HCT116 (cell line): ENCODE data around the gene MYH15. TPM values are rescaled to one million over a fixed set of nuclear protein-coding genes. Genes with fewer than 3 reads are reported as not detected.

ENCODE experiments used
- ATAC-seq: fragments of 200-7000 bp; cut with Tn5 transposase; 2 replicates; pipeline ENCODE4 v1.9.1; 2020; ENCODE audit warnings: mild to moderate bottlenecking, moderate library complexity
- BruUV-seq: library from RNA; stranded (reverse); fragments of 400-500 nt; replicated peaks from 2 replicates; lab custom pipeline; 2021; lab: Mats Ljungman, UMichigan
- CTCF ChIA-PET: fragments of 300-600 bp; sonication (Branson Sonifier 250); formaldehyde crosslinking; loops from one replicate; lab custom pipeline; 2021; ENCODE audit warnings: antibody characterized with exemption; lab: Charles Lee
- POLR2A ChIA-PET: fragments of 300-600, 350-600 bp; sonication (Branson Sonifier 250); formaldehyde crosslinking; loops from one replicate; lab custom pipeline; 2021; ENCODE audit warnings: antibody characterized with exemption; lab: Charles Lee
- RAD21 ChIA-PET, 2 experiments: fragments of 300-600 bp; sonication (Branson Sonifier 250); formaldehyde crosslinking; loops; one replicate each; lab custom pipeline; 2023; ENCODE audit warnings: low total read pairs in 2 of 2; ENCODE audit not compliant: uncharacterized antibody in 2 of 2, unreplicated experiment in 2 of 2, low non-redundant PET in 1 of 2; lab: Charles Lee
- DNase-seq: peaks from one replicate; pipeline ENCODE4 v3.0.0-alpha.2; 2010; ENCODE audit warnings: low read depth, low spot score
- H2AFZ ChIP-seq: fragments of 200-600 bp; shearing (Covaris generic), sonication (generic); 2 replicates; pipeline ENCODE4 v1.6.1; 2017; ENCODE audit warnings: low read depth, mixed run types, mixed read lengths, antibody characterized with exemption, low read length; ENCODE audit not compliant: poor library complexity, severe bottlenecking
- H3K27ac ChIP-seq: 2 replicates; pipeline ENCODE4 v1.5.1; 2012; ENCODE audit warnings: low read depth, low read length
- H3K27me3 ChIP-seq: fragments of 200-600 bp; sonication (generic); 2 replicates; pipeline ENCODE4 v1.6.1; 2016; ENCODE audit warnings: mixed run types, low read length, mixed read lengths; ENCODE audit not compliant: insufficient read depth
- H3K36me3 ChIP-seq, 2 experiments: fragments of 200-500 bp in 1 of 2; fragments of 200-600 bp in 1 of 2; sonication (Bioruptor generic) in 1 of 2; sonication (generic) in 1 of 2; 2 replicates each; pipeline versions ENCODE4 v1.5.1 to v1.6.1; 2014 to 2016; ENCODE audit warnings: low read length in 2 of 2, inconsistent platforms in 1 of 2, mixed read lengths in 1 of 2, mixed run types in 1 of 2; ENCODE audit not compliant: insufficient read depth in 2 of 2, control insufficient read depth in 1 of 2
- H3K4me1 ChIP-seq, 2 experiments: fragments of 200-600 bp in 1 of 2; sonication (generic) in 1 of 2; 2 replicates each; pipeline versions ENCODE4 v1.5.1 to v1.6.1; 2012 to 2017; ENCODE audit warnings: low read length in 2 of 2, inconsistent platforms in 1 of 2, mild to moderate bottlenecking in 1 of 2, mixed read lengths in 1 of 2, mixed run types in 1 of 2, moderate library complexity in 1 of 2; ENCODE audit not compliant: insufficient read depth in 2 of 2, control insufficient read depth in 1 of 2
- H3K4me2 ChIP-seq: fragments of 200-600 bp; sonication (generic); 2 replicates; pipeline ENCODE4 v1.6.1; 2017; ENCODE audit warnings: mixed run types, low read length, mixed read lengths
- H3K4me3 ChIP-seq, 2 experiments: fragments of 200-600 bp in 1 of 2; sonication (generic) in 1 of 2; replicated peaks in 1 of 2; 2 replicates each; pipeline ENCODE4 v1.5.1; 2011 to 2016; ENCODE audit warnings: low read length in 2 of 2, control low read depth in 1 of 2, low read depth in 1 of 2, mild to moderate bottlenecking in 1 of 2, mixed read lengths in 1 of 2, mixed run types in 1 of 2
- H3K79me2 ChIP-seq: fragments of 200-600 bp; sonication (generic); 2 replicates; pipeline ENCODE4 v1.6.1; 2017; ENCODE audit warnings: mild to moderate bottlenecking, mixed run types, low read length, moderate library complexity, mixed read lengths; ENCODE audit not compliant: insufficient read depth
- H3K9ac ChIP-seq: fragments of 200-600 bp; sonication (generic); 2 replicates; pipeline ENCODE4 v1.6.1; 2016; ENCODE audit warnings: low read length, mixed read lengths
- H3K9me2 ChIP-seq: fragments of 200-600 bp; sonication (generic), shearing (Covaris generic); 2 replicates; pipeline ENCODE4 v1.6.1; 2017; ENCODE audit warnings: mixed run types, mild to moderate bottlenecking, moderate library complexity; ENCODE audit not compliant: insufficient read depth
- H3K9me3 ChIP-seq, 2 experiments: fragments of 200-500 bp in 1 of 2; fragments of 200-600 bp in 1 of 2; sonication (Bioruptor generic) in 1 of 2; sonication (generic) in 1 of 2; 2 replicates each; pipeline ENCODE4 v1.6.1; 2014 to 2017; ENCODE audit warnings: low read length in 2 of 2, mixed read lengths in 2 of 2, inconsistent platforms in 1 of 2, low read depth in 1 of 2, mild to moderate bottlenecking in 1 of 2, mixed run types in 1 of 2, moderate library complexity in 1 of 2; ENCODE audit not compliant: control insufficient read depth in 1 of 2, insufficient read depth in 1 of 2
- H4K20me1 ChIP-seq: fragments of 200-600 bp; sonication (generic), shearing (Covaris generic); 2 replicates; pipeline ENCODE4 v1.6.1; 2017; ENCODE audit warnings: mixed run types, mild to moderate bottlenecking, moderate library complexity; ENCODE audit not compliant: insufficient read depth
- EGR1 ChIP-seq: IDR thresholded peaks from 2 replicates; pipeline ENCODE4 v1.6.1; 2012; ENCODE audit warnings: low read depth
- ELF1 ChIP-seq: IDR thresholded peaks from 2 replicates; pipeline ENCODE4 v1.6.1; 2012; ENCODE audit warnings: low read depth, borderline replicate concordance
- EZH2 ChIP-seq: fragments of 200-600 bp; sonication (generic); IDR thresholded peaks from 2 replicates; pipeline ENCODE4 v1.6.1; 2017; ENCODE audit warnings: antibody characterized with exemption, mixed run types
- FOSL1 ChIP-seq: IDR thresholded peaks from 2 replicates; pipeline ENCODE4 v1.6.1; 2012; ENCODE audit warnings: low read depth
- JUND ChIP-seq: IDR thresholded peaks from 2 replicates; pipeline ENCODE4 v1.6.1; 2012
- POLR2A ChIP-seq: IDR thresholded peaks from 2 replicates; pipeline ENCODE4 v1.7.0; 2011; ENCODE audit warnings: borderline replicate concordance; ENCODE audit not compliant: insufficient read depth, insufficient read length; ENCODE audit errors: extremely low read depth
- POLR2AphosphoS5 ChIP-seq: IDR thresholded peaks from 2 replicates; pipeline ENCODE4 v1.6.1; 2011; ENCODE audit warnings: mild to moderate bottlenecking, low read depth, low read length, moderate library complexity
- RAD21 ChIP-seq: IDR thresholded peaks from 2 replicates; pipeline ENCODE4 v1.6.1; 2012; ENCODE audit warnings: low read depth, mild to moderate bottlenecking
- SP1 ChIP-seq: IDR thresholded peaks from 2 replicates; pipeline ENCODE4 v1.6.1; 2012; ENCODE audit warnings: low read depth
- TCF7L2 ChIP-seq: IDR thresholded peaks from 2 replicates; pipeline ENCODE4 v1.7.0; 2011; ENCODE audit warnings: borderline replicate concordance, inconsistent platforms; ENCODE audit not compliant: insufficient read depth, insufficient read length; ENCODE audit errors: extremely low read depth
- YY1 ChIP-seq: IDR thresholded peaks from 2 replicates; pipeline ENCODE4 v1.6.1; 2011; ENCODE audit warnings: low read length, low read depth, moderate library complexity, mild to moderate bottlenecking; ENCODE audit not compliant: insufficient replicate concordance; ENCODE audit errors: extremely low read depth
- ZFX ChIP-seq: fragments of 450-650 bp; IDR thresholded peaks from 2 replicates; pipeline ENCODE4 v1.6.1; 2017
- ZNF274 ChIP-seq: fragments of 200-500 bp; sonication (Bioruptor generic); IDR thresholded peaks from 2 replicates; pipeline ENCODE4 v1.6.1; 2014; ENCODE audit warnings: mild to moderate bottlenecking, low read depth, low read length, inconsistent platforms
- intact Hi-C: fragments of 100-400 bp; cut with micrococcal nuclease; formaldehyde crosslinking; loops from 2 replicates; pipeline ENCODE4 v1.10.0; 2022
- total RNA-seq: library from RNA; stranded (reverse); gene quantifications from one replicate; pipeline ENCODE4 v1.2.1, GENCODE V29; 2021; ENCODE audit not compliant: unreplicated experiment
- TF ChIP-seq, protein P1 (sequence below): IDR thresholded peaks from 2 replicates; pipeline ENCODE4 v1.6.1; 2012
- TF ChIP-seq, protein P2 (sequence below): IDR thresholded peaks from 2 replicates; pipeline ENCODE4 v1.6.1; 2012

The MYH15 gene
- total RNA-seq, 1 experiment from 2014 or later, result 11.2 TPM

DNA sequence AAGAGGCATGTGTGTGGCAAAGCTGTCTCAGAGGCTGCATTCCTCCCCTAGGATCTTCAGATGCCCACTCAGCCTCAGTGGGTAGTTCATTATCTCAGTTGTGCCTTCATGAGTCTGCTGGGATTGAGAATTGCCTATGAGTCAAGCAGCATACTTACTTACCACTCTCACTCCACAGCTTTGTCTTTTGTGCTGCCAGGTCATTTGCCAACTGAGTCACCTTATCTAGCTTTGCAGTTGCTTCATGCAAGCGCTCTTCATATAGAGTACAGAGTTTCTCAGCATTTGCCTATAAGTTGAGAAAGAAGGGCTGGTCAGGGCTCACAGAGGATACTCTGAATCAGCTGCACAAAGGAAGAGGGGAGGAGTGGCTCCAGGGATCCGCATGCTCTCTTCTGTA is 89.5 kb downstream of the MYH15 start:
- ChIA-PET POLR2A (no interaction called here), CTCF (no interaction called here), RAD21 (no interaction called here)
- ATAC-seq (no peak), DNase-seq (no peak)
- H3K9me2 ChIP-seq, result no peaks in the 10 kb centered on the region
- peaks cover 0 to 5% of the 10 kb centered on the region in 2 experiments; a peak in 1 of 4 replicates for H3K4me1 ChIP-seq
- H3K4me2 ChIP-seq, result no peak overlapping the region
- intact Hi-C loops, result no loop called here
- peaks cover 0 to 4% of the 10 kb centered on the region in 2 experiments; a peak in 1 of 4 replicates for H3K36me3 ChIP-seq
- no peaks in the 10 kb centered on the region for H3K9me3 ChIP-seq
- no peak overlapping the region for H2AFZ ChIP-seq
- H3K27ac ChIP-seq, result no peak overlapping the region
- no peak overlapping the region for H3K9ac ChIP-seq
- no peaks in the 10 kb centered on the region for H3K79me2 ChIP-seq
- H3K4me3 ChIP-seq, result no peak overlapping the region
- no peaks in the 10 kb centered on the region for H4K20me1 ChIP-seq
- no peaks in the 10 kb centered on the region for H3K27me3 ChIP-seq
- TF ChIP-seq SP1, result no peak
- TF ChIP-seq ZFX, result no peak
- no peak for TF ChIP-seq FOSL1
- no TSS peak for BruUV-seq

DNA sequence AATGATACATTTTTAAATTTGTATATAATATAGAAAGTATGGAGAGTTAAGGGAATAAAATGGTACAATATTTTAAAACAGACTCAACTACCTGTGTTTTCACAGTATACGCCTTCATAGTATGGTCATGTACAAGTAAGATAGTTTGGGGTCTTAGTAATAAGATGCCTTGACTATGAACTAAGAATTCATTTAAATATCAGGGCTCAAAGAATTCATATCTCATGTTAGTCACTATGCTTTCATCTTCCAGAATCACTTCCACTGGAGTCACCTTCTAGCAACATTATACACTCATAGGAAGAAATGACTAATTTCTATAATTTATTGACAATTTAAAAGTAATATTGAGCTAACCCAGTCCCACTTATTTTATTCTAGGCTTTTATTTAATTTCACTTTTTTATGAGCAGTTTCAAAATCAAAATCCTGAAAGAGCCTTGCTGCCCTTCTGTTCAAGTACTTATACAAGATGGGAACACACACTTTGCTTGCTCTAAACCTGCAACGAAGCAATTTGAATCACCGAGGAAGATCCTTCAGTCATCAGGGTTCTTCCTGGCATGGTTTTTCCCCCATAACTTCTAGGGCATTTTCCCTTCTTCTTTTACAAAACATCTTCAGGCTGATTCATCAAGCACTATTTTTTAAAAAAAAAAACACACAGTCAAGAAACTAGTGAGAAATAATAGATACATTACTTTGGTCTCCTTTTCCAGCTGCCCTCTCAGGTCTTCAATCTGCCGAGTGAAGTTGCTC is 94.1 kb downstream of the MYH15 start:
- CTCF ChIA-PET, result no interaction called here
- BruUV-seq, result no TSS peak

More for the DNA sequence above, 94.1 kb downstream of the MYH15 start:
- no peaks in the 10 kb centered on the region for H3K79me2 ChIP-seq
- peaks cover 0 to 17% of the 10 kb centered on the region in 2 experiments; a peak in 1 of 4 replicates for H3K4me1 ChIP-seq
- no peak overlapping the region for H3K9ac ChIP-seq
- intact Hi-C loops, result no loop called here
- H3K27ac ChIP-seq, result no peak overlapping the region
- no peaks in the 10 kb centered on the region for H3K36me3 ChIP-seq
- POLR2A ChIA-PET, result no interaction called here
- H2AFZ ChIP-seq, result no peak overlapping the region
- H4K20me1 ChIP-seq, result no peaks in the 10 kb centered on the region
- H3K9me3 ChIP-seq, result no peaks in the 10 kb centered on the region
- H3K27me3 ChIP-seq, result no peaks in the 10 kb centered on the region
- no peak overlapping the region for H3K4me2 ChIP-seq
- no peak overlapping the region for H3K4me3 ChIP-seq
- no peak for DNase-seq
- no peak for TF ChIP-seq TCF7L2
- TF ChIP-seq, protein P1, sequence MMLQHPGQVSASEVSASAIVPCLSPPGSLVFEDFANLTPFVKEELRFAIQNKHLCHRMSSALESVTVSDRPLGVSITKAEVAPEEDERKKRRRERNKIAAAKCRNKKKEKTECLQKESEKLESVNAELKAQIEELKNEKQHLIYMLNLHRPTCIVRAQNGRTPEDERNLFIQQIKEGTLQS, result no peak
- no peak for TF ChIP-seq YY1
- no peak for TF ChIP-seq ELF1
- TF ChIP-seq, protein P2, sequence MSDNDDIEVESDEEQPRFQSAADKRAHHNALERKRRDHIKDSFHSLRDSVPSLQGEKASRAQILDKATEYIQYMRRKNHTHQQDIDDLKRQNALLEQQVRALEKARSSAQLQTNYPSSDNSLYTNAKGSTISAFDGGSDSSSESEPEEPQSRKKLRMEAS, result no peak
- no peak for TF ChIP-seq JUND
- no peak for TF ChIP-seq POLR2A
- TF ChIP-seq RAD21, result no peak
- TF ChIP-seq POLR2AphosphoS5, result no peak
- no peak for TF ChIP-seq ZNF274
- no peak for TF ChIP-seq FOSL1
- TF ChIP-seq EGR1, result no peak
- no peak for TF ChIP-seq EZH2
- TF ChIP-seq, all 23 proteins: peak for 0
- RAD21 ChIA-PET, result no interaction called here
- ATAC-seq, result no peak
- no peaks in the 10 kb centered on the region for H3K9me2 ChIP-seq
